Vagina (tissue), 2 donors: ENCODE results near the gene CNR1. TPM values are rescaled to one million over a fixed set of nuclear protein-coding genes. Genes with fewer than 3 reads are reported as not detected.

ENCODE experiments used
- DNase-seq, 2 donors: peaks; one replicate each; pipeline ENCODE4 v3.0.0-alpha.2; 2017; ENCODE audit errors: extremely low spot score in 2 of 2
- H3K27ac ChIP-seq: fragments of 200-600 bp; sonication (generic); one replicate; pipeline ENCODE4 v1.5.1; 2019
- H3K27me3 ChIP-seq: fragments of 200-600 bp; sonication (generic); one replicate; pipeline ENCODE4 v1.5.1; 2019
- H3K36me3 ChIP-seq, 2 donors: fragments of 200-600 bp; sonication (generic); one replicate each; pipeline ENCODE4 v1.5.1; 2017 to 2019
- H3K4me1 ChIP-seq: fragments of 200-600 bp; sonication (generic); one replicate; pipeline ENCODE4 v1.5.1; 2019
- H3K4me3 ChIP-seq, 2 donors: fragments of 200-600 bp; sonication (generic); 1 replicate in 1 of 2; 2 replicates in 1 of 2; pipeline ENCODE4 v1.5.1; 2016 to 2019
- H3K9me3 ChIP-seq: fragments of 200-600 bp; sonication (generic); one replicate; pipeline ENCODE4 v1.5.1; 2019
- POLR2A ChIP-seq, 2 donors: fragments of 450-650 bp; IDR thresholded peaks; one replicate each; pipeline ENCODE4 v1.6.1; 2017; ENCODE audit warnings: antibody characterized with exemption in 2 of 2, mild to moderate bottlenecking in 2 of 2, moderate library complexity in 2 of 2
- POLR2AphosphoS5 ChIP-seq, 2 donors: sonication (generic); formaldehyde crosslinking; IDR thresholded peaks; one replicate each; pipeline ENCODE4 v1.9.0; 2017; ENCODE audit warnings: antibody characterized with exemption in 2 of 2, mild to moderate bottlenecking in 2 of 2, low read depth in 1 of 2; ENCODE audit not compliant: insufficient read depth in 1 of 2
- intact Hi-C: fragments of 100-400 bp; cut with DNase I; formaldehyde crosslinking; loops from one replicate; pipeline ENCODE4 v1.15.1; 2023
- total RNA-seq: library from RNA; depleted of rRNA; stranded (reverse); fragments of >200 nt; gene quantifications from one replicate; pipeline ENCODE4 v1.2.3, GENCODE V29; 2016
- TF ChIP-seq, protein P1 (sequence below), 3 experiments: fragments of 450-650 bp in 2 of 3; fragments of 200-600 bp in 1 of 3; sonication (generic) in 1 of 3; IDR thresholded peaks; one replicate each; pipeline ENCODE4 v1.5.1; 2017 to 2019; ENCODE audit warnings: antibody characterized with exemption in 3 of 3, mild to moderate bottlenecking in 2 of 3, moderate library complexity in 2 of 3

The CNR1 gene
- total RNA-seq, 1 donor from 2014 or later, result 6.1 TPM

DNA sequence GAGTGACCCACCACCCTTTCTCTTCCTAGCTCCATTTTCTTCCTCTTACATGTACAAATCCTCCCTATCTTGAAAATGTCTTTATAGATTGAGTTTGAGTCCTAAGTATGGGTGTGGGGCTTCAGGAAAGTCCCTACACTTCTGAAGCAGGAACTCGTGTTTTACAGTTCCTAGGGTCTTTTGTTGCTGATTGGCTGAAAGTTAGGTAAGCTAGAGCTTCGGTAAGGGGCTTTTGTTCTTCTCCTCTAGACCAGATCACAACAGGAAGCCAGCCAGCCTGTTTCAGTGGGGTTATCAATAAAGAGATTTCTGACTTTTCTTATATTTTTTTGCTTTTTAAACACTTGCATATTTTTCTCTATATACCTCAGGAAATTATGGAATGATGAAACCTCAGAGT lies 51.3 kb downstream of the CNR1 start:
- Histone ChIP-seq H3K4me3 (no peak overlapping the region), H3K27ac (no peak overlapping the region), H3K4me1 (no peaks in the 10 kb centered on the region), H3K36me3 (no peaks in the 10 kb centered on the region), H3K9me3 (no peaks in the 10 kb centered on the region), H3K27me3 (no peaks in the 10 kb centered on the region)
- intact Hi-C loops, result no loop called here
- no peak for DNase-seq
- no peak for TF ChIP-seq POLR2A (IDR thresholded peaks at IDR 0.05)
- TF ChIP-seq POLR2AphosphoS5 (IDR thresholded peaks at IDR 0.05; ENCODE audit: insufficient read depth in 1 of 2, low read depth in 1 of 2), result no peak
- TF ChIP-seq, protein P1, sequence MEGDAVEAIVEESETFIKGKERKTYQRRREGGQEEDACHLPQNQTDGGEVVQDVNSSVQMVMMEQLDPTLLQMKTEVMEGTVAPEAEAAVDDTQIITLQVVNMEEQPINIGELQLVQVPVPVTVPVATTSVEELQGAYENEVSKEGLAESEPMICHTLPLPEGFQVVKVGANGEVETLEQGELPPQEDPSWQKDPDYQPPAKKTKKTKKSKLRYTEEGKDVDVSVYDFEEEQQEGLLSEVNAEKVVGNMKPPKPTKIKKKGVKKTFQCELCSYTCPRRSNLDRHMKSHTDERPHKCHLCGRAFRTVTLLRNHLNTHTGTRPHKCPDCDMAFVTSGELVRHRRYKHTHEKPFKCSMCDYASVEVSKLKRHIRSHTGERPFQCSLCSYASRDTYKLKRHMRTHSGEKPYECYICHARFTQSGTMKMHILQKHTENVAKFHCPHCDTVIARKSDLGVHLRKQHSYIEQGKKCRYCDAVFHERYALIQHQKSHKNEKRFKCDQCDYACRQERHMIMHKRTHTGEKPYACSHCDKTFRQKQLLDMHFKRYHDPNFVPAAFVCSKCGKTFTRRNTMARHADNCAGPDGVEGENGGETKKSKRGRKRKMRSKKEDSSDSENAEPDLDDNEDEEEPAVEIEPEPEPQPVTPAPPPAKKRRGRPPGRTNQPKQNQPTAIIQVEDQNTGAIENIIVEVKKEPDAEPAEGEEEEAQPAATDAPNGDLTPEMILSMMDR (IDR thresholded peaks at IDR 0.05), result no peak

DNA sequence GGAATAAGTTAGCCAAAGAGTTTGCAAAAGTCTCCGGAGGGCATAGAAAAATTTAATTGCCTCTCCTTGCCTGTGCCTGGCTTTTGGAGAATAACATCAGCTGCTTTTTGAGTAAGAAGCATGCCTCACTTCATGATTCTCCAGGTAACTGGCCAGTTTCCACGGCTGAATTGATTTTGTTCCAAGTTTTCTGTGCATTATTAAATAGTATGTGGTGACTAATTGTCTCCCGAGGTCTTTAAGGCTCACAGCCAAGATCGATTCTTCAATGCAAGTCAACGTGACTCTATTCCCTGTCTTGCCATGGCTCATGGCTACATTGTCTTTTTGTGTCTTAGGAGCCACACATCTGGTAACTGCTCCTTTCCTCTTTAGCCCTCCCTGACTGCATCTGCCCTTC lies 54.2 kb downstream of the CNR1 start:
- Histone ChIP-seq H3K27me3 (no peaks in the 10 kb centered on the region), H3K9me3 (no peaks in the 10 kb centered on the region), H3K4me1 (no peaks in the 10 kb centered on the region), H3K36me3 (no peaks in the 10 kb centered on the region), H3K4me3 (no peak overlapping the region), H3K27ac (no peak overlapping the region)
- DNase-seq, result no peak
- TF ChIP-seq, protein P1 (IDR thresholded peaks at IDR 0.05), result no peak
- TF ChIP-seq POLR2A (IDR thresholded peaks at IDR 0.05) (no peak), POLR2AphosphoS5 (IDR thresholded peaks at IDR 0.05; ENCODE audit: insufficient read depth in 1 of 2, low read depth in 1 of 2) (no peak)
- intact Hi-C loops, result no loop called here

DNA sequence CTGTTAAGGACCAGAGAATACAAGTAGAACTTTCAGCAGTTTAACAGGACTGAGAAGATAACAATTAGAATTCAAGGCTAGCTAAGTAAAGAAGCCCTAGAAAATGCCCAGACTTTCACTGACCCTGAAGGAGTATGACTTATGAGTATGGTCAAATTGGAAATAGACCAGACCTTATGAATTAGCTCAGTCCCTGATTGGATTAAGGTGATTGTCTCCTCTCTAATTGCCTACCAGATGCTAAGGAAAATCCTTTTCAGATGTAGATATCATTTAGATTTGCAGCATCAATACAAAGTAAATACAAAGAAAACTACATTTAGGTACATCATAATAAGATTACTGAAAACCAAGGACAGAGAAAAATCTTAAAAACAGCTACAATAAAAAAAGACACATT lies 58.9 kb downstream of the CNR1 start:
- TF ChIP-seq POLR2A (IDR thresholded peaks at IDR 0.05) (no peak), POLR2AphosphoS5 (IDR thresholded peaks at IDR 0.05; ENCODE audit: insufficient read depth in 1 of 2, low read depth in 1 of 2) (no peak)
- H3K27ac ChIP-seq, result no peak overlapping the region
- no peaks in the 10 kb centered on the region for H3K9me3 ChIP-seq
- no peak for DNase-seq
- no peaks in the 10 kb centered on the region for H3K4me1 ChIP-seq
- H3K4me3 ChIP-seq, result no peak overlapping the region
- intact Hi-C loops, result no loop called here
- no peaks in the 10 kb centered on the region for H3K36me3 ChIP-seq
- H3K27me3 ChIP-seq, result no peaks in the 10 kb centered on the region

DNA sequence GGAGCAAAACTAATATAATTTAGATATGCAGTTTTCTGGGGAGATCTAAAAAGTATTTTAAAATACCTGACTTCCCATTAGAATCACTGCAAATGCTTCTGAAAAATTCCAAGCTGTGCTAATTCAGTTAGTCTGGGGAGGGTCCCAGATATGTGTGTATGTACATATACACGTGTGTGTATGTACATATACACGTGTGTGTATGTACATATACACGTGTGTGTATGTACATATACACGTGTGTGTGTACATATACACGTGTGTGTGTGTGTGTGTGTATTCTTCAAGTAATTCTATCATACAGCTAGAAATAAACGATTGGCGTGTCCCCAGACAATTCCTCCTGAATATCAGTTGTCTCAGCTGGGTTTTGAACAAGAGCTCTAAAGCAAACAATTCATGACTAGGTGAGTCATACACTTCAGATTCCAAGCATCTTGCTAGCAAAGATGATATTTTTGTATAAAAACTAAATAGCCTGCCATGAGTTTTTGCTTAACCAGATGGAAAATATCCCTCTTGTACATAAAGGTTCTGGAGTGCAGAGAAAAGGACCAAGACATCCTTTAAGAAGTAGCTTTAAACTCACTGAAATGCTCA lies 60.3 kb downstream of the CNR1 start:
- Histone ChIP-seq H3K36me3 (no peaks in the 10 kb centered on the region), H3K4me1 (no peaks in the 10 kb centered on the region), H3K9me3 (no peaks in the 10 kb centered on the region), H3K27me3 (no peaks in the 10 kb centered on the region), H3K27ac (no peak overlapping the region), H3K4me3 (no peak overlapping the region)
- TF ChIP-seq POLR2AphosphoS5 (IDR thresholded peaks at IDR 0.05; ENCODE audit: insufficient read depth in 1 of 2, low read depth in 1 of 2) (no peak), POLR2A (IDR thresholded peaks at IDR 0.05) (no peak)
- TF ChIP-seq, protein P1 (IDR thresholded peaks at IDR 0.05), result no peak
- no peak for DNase-seq
- intact Hi-C loops, result no loop called here

Other genes with a start within 250 kb of the CNR1 start
- not detected for gene SPACA1, start 118.5 kb downstream of the CNR1 start, total RNA-seq